HG03378 (cell line): ENCODE results near the gene COL26A1.
"Not testable (repeated sequence)": the region's sequence is repeated elsewhere in the genome, so short reads cannot be mapped to it uniquely, and the experiment has no call there.

ENCODE experiments used
- ATAC-seq: cut with Tn5 transposase; IDR thresholded peaks from one replicate; pipeline ENCODE4 v1.9.1; 2021; ENCODE audit warnings: mild to moderate bottlenecking, moderate library complexity; ENCODE audit not compliant: unreplicated experiment

COL26A1 gene

GRCh38 chr7:101547022-101547915 lies 184.6 kb downstream of the COL26A1 start:
- no peak for ATAC-seq

- ATAC-seq: no peak
These were observed 185.4 kb downstream of the COL26A1 start for GRCh38 chr7:101547916-101548661.

GRCh38 chr7:101549734-101550133 lies 187.1 kb downstream of the COL26A1 start:
- no peak for ATAC-seq

GRCh38 chr7:101550641-101551541 lies 188.2 kb downstream of the COL26A1 start:
- no peak for ATAC-seq

- no peak for ATAC-seq
These were observed 190.5 kb downstream of the COL26A1 start for GRCh38 chr7:101553018-101553770.

GRCh38 chr7:101553771-101554445 lies 191.2 kb downstream of the COL26A1 start:
- no peak for ATAC-seq

- no peak for ATAC-seq
These were observed 192.1 kb downstream of the COL26A1 start for GRCh38 chr7:101554584-101555268.

GRCh38 chr7:101555269-101555920 lies 192.7 kb downstream of the COL26A1 start:
- ATAC-seq: no peak

- no peak for ATAC-seq
These were observed 193.2 kb downstream of the COL26A1 start for GRCh38 chr7:101555921-101556275.

GRCh38 chr7:101556453-101556968 lies 193.8 kb downstream of the COL26A1 start:
- ATAC-seq: no peak

GRCh38 chr7:101557421-101557820 lies 194.7 kb downstream of the COL26A1 start:
- no peak for ATAC-seq

- no peak for ATAC-seq
These were observed 195.5 kb downstream of the COL26A1 start for GRCh38 chr7:101557978-101558741.

- ATAC-seq: no peak
These were observed 196.2 kb downstream of the COL26A1 start for GRCh38 chr7:101558742-101559325.

GRCh38 chr7:101559586-101559985 lies 196.9 kb downstream of the COL26A1 start:
- no peak for ATAC-seq

- not testable (repeated sequence) for ATAC-seq
These were observed 197.3 kb downstream of the COL26A1 start for GRCh38 chr7:101560021-101560420.

- ATAC-seq: no peak
These were observed 198.2 kb downstream of the COL26A1 start for GRCh38 chr7:101560856-101561255.

GRCh38 chr7:101561293-101561692 lies 198.6 kb downstream of the COL26A1 start:
- ATAC-seq: not testable (repeated sequence)
